ENCODE measurements around the gene JDP2. TPM values are rescaled to one million over a fixed set of nuclear protein-coding genes. Genes with fewer than 3 reads are reported as not detected.

JDP2 gene
- total and polyA plus RNA-seq, 2 donors (not counting 1 experiment from before 2014, with no cell fraction given), result 7.9 to 17.9 TPM

DNA sequence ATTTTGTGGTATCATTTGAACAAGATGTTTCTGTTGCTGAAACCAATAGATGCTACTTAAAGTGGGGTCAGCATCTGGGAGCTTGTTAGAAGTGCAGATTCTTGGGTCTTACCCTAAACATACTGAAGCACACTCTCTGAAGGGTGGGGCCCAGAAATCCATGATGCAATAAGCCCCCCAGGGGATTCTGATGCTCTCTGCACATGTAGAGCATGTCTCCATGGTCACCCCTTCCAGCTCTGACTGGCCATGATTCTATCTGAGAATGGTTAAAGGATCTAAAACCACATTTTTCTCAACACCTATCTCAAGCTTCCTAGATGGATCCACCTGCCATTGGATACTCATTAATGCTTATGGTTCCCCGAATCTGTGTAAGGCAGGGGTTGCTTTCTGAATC lies 20.4 kb downstream of the JDP2 start:
- DNase-seq, result no peak
- Histone ChIP-seq H3K79me2 (ENCODE audit: control insufficient read depth, insufficient read depth, low read length) (no peaks in the 10 kb centered on the region), H3K36me3 (replicated peaks in 1 of 2; ENCODE audit: control extremely low read depth in 1 of 2, control insufficient read depth in 1 of 2, extremely low read depth in 1 of 2, insufficient read depth in 2 of 2, low read length in 1 of 2) (peaks cover 0 to 9% of the 10 kb centered on the region in 2 experiments), H4K20me1 (ENCODE audit: control insufficient read depth, insufficient read depth, low read length, poor library complexity, severe bottlenecking) (no peaks in the 10 kb centered on the region), H3K27me3 (replicated peaks in 1 of 4; ENCODE audit: control extremely low read depth in 1 of 4, control insufficient read depth in 3 of 4, insufficient read depth in 4 of 4, low read length in 3 of 4) (no peaks in the 10 kb centered on the region), H3K4me1 (ENCODE audit: control insufficient read depth in 2 of 2, insufficient read depth in 2 of 2, low read length in 2 of 2) (no peaks in the 10 kb centered on the region), H3K4me3 (ENCODE audit: control extremely low read depth in 1 of 5, extremely low read depth in 1 of 5, insufficient read depth in 1 of 5, low read depth in 2 of 5, low read length in 4 of 5) (no peak overlapping the region), H3K4me2 (replicated peaks; ENCODE audit: low read depth, low read length, poor library complexity, severe bottlenecking) (no peak overlapping the region), H2AFZ (ENCODE audit: insufficient read depth, low read depth, low read length, poor library complexity, severe bottlenecking) (no peak overlapping the region), H3K27ac (ENCODE audit: low read length in 2 of 2) (no peak overlapping the region), H3K9me3 (ENCODE audit: control extremely low read depth in 1 of 3, control insufficient read depth in 2 of 3, insufficient read depth in 1 of 3, low read length in 2 of 3) (no peaks in the 10 kb centered on the region), H3K9ac (ENCODE audit: low read length) (no peak overlapping the region)
- peaks cover 8% of the 10 kb centered on the region for H3K4me1 Mint-ChIP-seq
- no peak overlapping the region for H3K4me3 Mint-ChIP-seq
- ChIA-PET POLR2A (no interaction called here), CTCF (interaction anchor here (2.7 kb wide), 1 partner anchor 14 kb away, joined by 6 read pairs; no protein-coding TSS in a partner anchor)
- no peaks in the 10 kb centered on the region for H3K27me3 Mint-ChIP-seq
- ATAC-seq (ENCODE audit: low read depth), result no peak
- no peaks in the 10 kb centered on the region for H3K9me3 Mint-ChIP-seq (ENCODE audit: insufficient read depth)
- WGBS (ENCODE audit: insufficient coverage), result 100% methylated on average over 1 of the region's 1 CpG
- no peak overlapping the region for H3K27ac Mint-ChIP-seq
- TF ChIP-seq, protein P1, sequence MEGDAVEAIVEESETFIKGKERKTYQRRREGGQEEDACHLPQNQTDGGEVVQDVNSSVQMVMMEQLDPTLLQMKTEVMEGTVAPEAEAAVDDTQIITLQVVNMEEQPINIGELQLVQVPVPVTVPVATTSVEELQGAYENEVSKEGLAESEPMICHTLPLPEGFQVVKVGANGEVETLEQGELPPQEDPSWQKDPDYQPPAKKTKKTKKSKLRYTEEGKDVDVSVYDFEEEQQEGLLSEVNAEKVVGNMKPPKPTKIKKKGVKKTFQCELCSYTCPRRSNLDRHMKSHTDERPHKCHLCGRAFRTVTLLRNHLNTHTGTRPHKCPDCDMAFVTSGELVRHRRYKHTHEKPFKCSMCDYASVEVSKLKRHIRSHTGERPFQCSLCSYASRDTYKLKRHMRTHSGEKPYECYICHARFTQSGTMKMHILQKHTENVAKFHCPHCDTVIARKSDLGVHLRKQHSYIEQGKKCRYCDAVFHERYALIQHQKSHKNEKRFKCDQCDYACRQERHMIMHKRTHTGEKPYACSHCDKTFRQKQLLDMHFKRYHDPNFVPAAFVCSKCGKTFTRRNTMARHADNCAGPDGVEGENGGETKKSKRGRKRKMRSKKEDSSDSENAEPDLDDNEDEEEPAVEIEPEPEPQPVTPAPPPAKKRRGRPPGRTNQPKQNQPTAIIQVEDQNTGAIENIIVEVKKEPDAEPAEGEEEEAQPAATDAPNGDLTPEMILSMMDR (IDR thresholded peaks at IDR 0.05), result no peak
- no peak for TF ChIP-seq EZH2 (IDR thresholded peaks at IDR 0.05; ENCODE audit: borderline replicate concordance, insufficient read depth, low read depth, low read length, poor library complexity, severe bottlenecking)
- intact Hi-C loops (cut with micrococcal nuclease), result no loop called here

DNA sequence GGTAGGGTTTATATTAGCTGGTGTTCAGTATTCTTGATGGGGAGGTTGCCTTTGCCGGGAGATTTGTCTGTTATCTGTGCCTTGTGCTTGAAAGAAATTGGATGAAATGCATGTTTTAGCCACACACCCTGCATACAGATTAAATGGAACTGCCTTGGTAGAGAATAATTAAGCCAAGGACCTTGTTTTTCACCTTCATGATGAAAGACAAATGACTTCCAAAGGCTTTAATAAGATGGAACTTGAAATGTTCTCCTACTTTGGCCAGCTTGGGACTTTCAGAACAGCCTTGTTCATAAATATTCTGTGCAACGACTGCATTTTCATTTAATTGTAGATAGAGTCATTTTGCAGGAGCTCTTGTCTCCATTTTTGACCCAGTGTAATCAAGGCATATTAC lies 21.2 kb downstream of the JDP2 start:
- ChIA-PET POLR2A (no interaction called here), CTCF (interaction anchor here (2.7 kb wide), 1 partner anchor 13 kb away, joined by 6 read pairs; no protein-coding TSS in a partner anchor)
- Histone ChIP-seq H3K36me3 (replicated peaks in 1 of 2; ENCODE audit: control extremely low read depth in 1 of 2, control insufficient read depth in 1 of 2, extremely low read depth in 1 of 2, insufficient read depth in 2 of 2, low read length in 1 of 2) (peaks cover 0 to 9% of the 10 kb centered on the region in 2 experiments), H3K79me2 (ENCODE audit: control insufficient read depth, insufficient read depth, low read length) (no peaks in the 10 kb centered on the region), H3K9me3 (ENCODE audit: control extremely low read depth in 1 of 3, control insufficient read depth in 2 of 3, insufficient read depth in 1 of 3, low read length in 2 of 3) (no peaks in the 10 kb centered on the region), H3K4me2 (replicated peaks; ENCODE audit: low read depth, low read length, poor library complexity, severe bottlenecking) (no peak overlapping the region), H3K4me3 (ENCODE audit: control extremely low read depth in 1 of 5, extremely low read depth in 1 of 5, insufficient read depth in 1 of 5, low read depth in 2 of 5, low read length in 4 of 5) (no peak overlapping the region), H3K27me3 (replicated peaks in 1 of 4; ENCODE audit: control extremely low read depth in 1 of 4, control insufficient read depth in 3 of 4, insufficient read depth in 4 of 4, low read length in 3 of 4) (no peaks in the 10 kb centered on the region), H3K27ac (ENCODE audit: low read length in 2 of 2) (no peak overlapping the region), H4K20me1 (ENCODE audit: control insufficient read depth, insufficient read depth, low read length, poor library complexity, severe bottlenecking) (no peaks in the 10 kb centered on the region), H3K9ac (ENCODE audit: low read length) (no peak overlapping the region), H3K4me1 (ENCODE audit: control insufficient read depth in 2 of 2, insufficient read depth in 2 of 2, low read length in 2 of 2) (peaks cover 0 to 7% of the 10 kb centered on the region in 2 donors), H2AFZ (ENCODE audit: insufficient read depth, low read depth, low read length, poor library complexity, severe bottlenecking) (no peak overlapping the region)
- Mint-ChIP-seq H3K9me3 (ENCODE audit: insufficient read depth) (no peaks in the 10 kb centered on the region), H3K4me3 (no peak overlapping the region), H3K27me3 (no peaks in the 10 kb centered on the region), H3K4me1 (peaks cover 12% of the 10 kb centered on the region), H3K27ac (no peak overlapping the region)
- no peak for DNase-seq
- ATAC-seq (ENCODE audit: low read depth), result no peak
- no CpG with 5 or more reads among the region's 2 CpGs for WGBS (ENCODE audit: insufficient coverage)
- no peak for TF ChIP-seq EZH2 (IDR thresholded peaks at IDR 0.05; ENCODE audit: borderline replicate concordance, insufficient read depth, low read depth, low read length, poor library complexity, severe bottlenecking)
- TF ChIP-seq, protein P1 (IDR thresholded peaks at IDR 0.05), result no peak
- intact Hi-C loops (cut with micrococcal nuclease), result no loop called here

All from B cell (primary cell).